ENCODE data around the gene PPP1R18.

- TF ChIP-seq, protein P1, sequence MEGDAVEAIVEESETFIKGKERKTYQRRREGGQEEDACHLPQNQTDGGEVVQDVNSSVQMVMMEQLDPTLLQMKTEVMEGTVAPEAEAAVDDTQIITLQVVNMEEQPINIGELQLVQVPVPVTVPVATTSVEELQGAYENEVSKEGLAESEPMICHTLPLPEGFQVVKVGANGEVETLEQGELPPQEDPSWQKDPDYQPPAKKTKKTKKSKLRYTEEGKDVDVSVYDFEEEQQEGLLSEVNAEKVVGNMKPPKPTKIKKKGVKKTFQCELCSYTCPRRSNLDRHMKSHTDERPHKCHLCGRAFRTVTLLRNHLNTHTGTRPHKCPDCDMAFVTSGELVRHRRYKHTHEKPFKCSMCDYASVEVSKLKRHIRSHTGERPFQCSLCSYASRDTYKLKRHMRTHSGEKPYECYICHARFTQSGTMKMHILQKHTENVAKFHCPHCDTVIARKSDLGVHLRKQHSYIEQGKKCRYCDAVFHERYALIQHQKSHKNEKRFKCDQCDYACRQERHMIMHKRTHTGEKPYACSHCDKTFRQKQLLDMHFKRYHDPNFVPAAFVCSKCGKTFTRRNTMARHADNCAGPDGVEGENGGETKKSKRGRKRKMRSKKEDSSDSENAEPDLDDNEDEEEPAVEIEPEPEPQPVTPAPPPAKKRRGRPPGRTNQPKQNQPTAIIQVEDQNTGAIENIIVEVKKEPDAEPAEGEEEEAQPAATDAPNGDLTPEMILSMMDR (IDR thresholded peaks at IDR 0.05): no peak
- TF ChIP-seq POLR2A (IDR thresholded peaks at IDR 0.05): no peak
- TF ChIP-seq POLR2AphosphoS5 (IDR thresholded peaks at IDR 0.05; ENCODE audit: insufficient read depth in 1 of 2, low read depth in 1 of 2): no peak
Measured at GRCh38 chr6:30700340-30700739, 13.9 kb upstream of the PPP1R18 start.

All from vagina (tissue), 2 donors.